Stimulated activated naive CD8-positive, alpha-beta T cell treated with anti-CD3 and anti-CD28 coated beads, Interleukin-15, amount 100 ng/mL, for 72 hours (primary cell): Measurements from ENCODE around the gene KRTAP2-3.
"Not testable (repeated sequence)": the region's sequence is repeated elsewhere in the genome, so short reads cannot be mapped to it uniquely, and the experiment has no call there.

Source experiments
- ATAC-seq: fragments of 150-1000 bp; cut with Tn5 transposase; 2 replicates; pipeline ENCODE4 v1.10.0; 2021; ENCODE audit warnings: mild to moderate bottlenecking, moderate library complexity
- DNase-seq, 2 donors: peaks; one replicate each; pipeline ENCODE4 v3.0.0; 2021 to 2022
- H3K27ac Mint-ChIP-seq, 2 donors: one replicate each; pipeline ENCODE4 v1.8.0; 2022; ENCODE audit warnings: mild to moderate bottlenecking in 2 of 2, mixed read lengths in 2 of 2, moderate library complexity in 2 of 2
- H3K27me3 Mint-ChIP-seq: one replicate; pipeline ENCODE4 v1.8.0; 2022; ENCODE audit warnings: mixed read lengths
- H3K4me1 Mint-ChIP-seq: one replicate; pipeline ENCODE4 v1.8.0; 2022; ENCODE audit warnings: mild to moderate bottlenecking, mixed read lengths
- H3K4me3 Mint-ChIP-seq, 2 donors: one replicate each; pipeline ENCODE4 v1.8.0; 2022; ENCODE audit warnings: mild to moderate bottlenecking in 2 of 2, mixed read lengths in 2 of 2, moderate library complexity in 1 of 2
- H3K9me3 Mint-ChIP-seq, 2 donors: one replicate each; pipeline ENCODE4 v1.8.0; 2022; ENCODE audit warnings: mixed read lengths in 2 of 2

The KRTAP2-3 gene

DNA sequence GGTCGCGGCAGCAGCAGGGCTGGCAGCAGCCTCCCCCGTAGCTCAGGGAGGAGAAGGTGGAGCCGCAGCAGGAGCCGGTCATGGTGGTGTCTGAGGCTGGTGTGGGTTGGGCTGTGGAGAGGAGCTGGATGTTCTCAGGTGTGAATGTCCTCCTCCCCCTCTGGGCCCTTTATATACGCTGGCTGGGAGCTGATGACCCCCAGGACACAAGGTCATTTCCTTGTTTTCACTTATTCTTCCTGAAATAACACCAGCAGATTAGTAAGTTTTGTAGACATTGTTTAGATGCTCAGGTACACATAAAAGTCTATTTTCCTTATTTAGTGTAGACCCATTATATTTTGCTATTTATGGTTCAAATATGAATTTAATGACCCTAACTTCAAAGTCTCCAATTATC, 4.8 kb downstream of the KRTAP2-3 start, which contains the start of gene KRTAP2-2:
Gene KRTAP2-2 (minus strand): TSS at position 101 of the 400 bp plus-strand sequence. CDS start 19 bp downstream, at position 82.
- peaks cover 25% of the 10 kb centered on the region for H3K27me3 Mint-ChIP-seq
- not testable (repeated sequence) for DNase-seq, H3K9me3 Mint-ChIP-seq, H3K4me3 Mint-ChIP-seq, H3K4me1 Mint-ChIP-seq, ATAC-seq, H3K27ac Mint-ChIP-seq

DNA sequence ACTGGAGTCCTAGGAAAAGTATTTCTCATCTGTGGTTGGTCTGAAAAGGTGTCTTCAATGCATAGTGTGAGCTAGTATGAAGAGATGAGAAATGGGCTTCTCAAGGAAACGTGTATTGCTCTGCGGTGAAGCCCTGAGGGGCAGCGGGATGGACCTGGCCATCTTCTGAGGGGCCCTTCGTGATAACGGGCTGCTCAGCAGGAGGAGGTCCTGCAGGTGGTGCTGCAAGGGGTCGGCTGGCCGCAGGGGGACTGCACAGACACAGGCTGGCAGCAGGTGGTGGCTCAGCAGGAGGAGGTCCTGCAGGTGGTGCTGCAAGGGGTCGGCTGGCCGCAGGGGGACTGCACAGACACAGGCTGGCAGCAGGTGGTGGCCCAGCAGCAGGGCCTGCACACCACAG, 5.4 kb downstream of the KRTAP2-3 start:
- not testable (repeated sequence) for H3K9me3 Mint-ChIP-seq, H3K4me3 Mint-ChIP-seq, H3K4me1 Mint-ChIP-seq, DNase-seq, ATAC-seq, H3K27ac Mint-ChIP-seq
- H3K27me3 Mint-ChIP-seq = peaks cover 22% of the 10 kb centered on the region

DNA sequence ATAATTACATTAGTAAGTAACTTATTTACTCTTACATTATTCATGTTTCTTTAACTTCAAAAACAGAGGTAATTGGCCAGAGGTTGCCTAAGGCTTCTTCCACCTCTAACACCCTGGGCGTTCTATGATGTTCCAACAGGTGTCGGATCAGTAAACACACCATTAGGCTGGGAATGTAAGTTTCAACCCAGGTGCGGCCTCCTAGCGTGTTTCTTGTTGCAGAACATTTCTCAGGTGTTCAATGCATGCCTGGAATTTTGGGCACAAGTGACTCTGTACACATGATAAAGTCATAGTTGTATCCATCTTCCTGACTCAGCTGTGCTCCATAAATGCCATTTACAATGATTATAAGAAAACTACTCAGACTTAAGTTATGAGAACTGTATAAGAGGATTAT, 5.9 kb downstream of the KRTAP2-3 start:
- H3K9me3 Mint-ChIP-seq = peaks cover 5 to 6% of the 10 kb centered on the region in 2 donors
- no peak for DNase-seq
- H3K27me3 Mint-ChIP-seq = peaks cover 17% of the 10 kb centered on the region
- no peak overlapping the region for H3K4me3 Mint-ChIP-seq
- H3K27ac Mint-ChIP-seq = no peak overlapping the region
- ATAC-seq = no peak
- H3K4me1 Mint-ChIP-seq = no peaks in the 10 kb centered on the region

DNA sequence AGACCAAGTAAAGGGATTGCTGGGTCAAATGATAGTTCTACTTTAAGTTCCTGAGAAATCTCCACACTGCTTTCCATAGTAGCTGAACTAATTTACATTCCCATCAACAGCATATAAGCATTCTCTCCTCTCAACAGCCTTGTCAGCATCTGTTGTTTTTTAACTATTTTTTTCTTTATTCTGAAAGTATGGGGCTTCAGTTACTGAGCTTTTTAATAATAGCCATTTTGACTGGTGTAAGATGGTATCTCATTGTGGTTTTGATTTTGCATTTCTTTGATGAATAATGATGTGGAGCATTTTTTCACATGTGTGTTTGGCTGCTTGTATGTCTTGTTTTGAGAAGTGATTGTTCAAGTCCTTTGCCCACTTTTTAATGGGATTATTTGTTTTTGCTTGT, 7.3 kb downstream of the KRTAP2-3 start:
- no peak overlapping the region for H3K4me3 Mint-ChIP-seq
- ATAC-seq = no peak
- peaks cover 20% of the 10 kb centered on the region for H3K27me3 Mint-ChIP-seq
- no peak for DNase-seq
- H3K27ac Mint-ChIP-seq = no peak overlapping the region
- no peaks in the 10 kb centered on the region for H3K4me1 Mint-ChIP-seq
- H3K9me3 Mint-ChIP-seq = peaks cover 2 to 4% of the 10 kb centered on the region in 2 donors

DNA sequence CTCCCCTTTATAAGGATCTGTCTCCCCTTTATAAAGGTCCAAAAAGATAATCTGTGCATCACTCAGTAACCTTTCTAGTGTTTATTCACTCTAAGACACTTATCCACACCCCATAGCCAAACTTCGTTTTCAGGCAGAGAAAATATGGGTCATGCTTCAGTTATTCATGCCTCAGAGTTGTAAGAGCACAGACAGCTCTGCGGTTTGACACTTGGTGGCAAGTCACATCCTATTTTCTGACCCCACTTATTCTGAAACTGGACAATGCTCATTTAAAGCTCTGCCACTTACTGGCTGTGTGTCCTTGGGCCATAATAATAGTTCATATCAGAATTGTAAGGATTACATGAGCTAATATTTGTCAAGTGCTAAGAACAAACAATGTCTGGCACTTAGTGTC, 10.8 kb downstream of the KRTAP2-3 start:
- H3K4me3 Mint-ChIP-seq = no peak overlapping the region
- no peak overlapping the region for H3K27ac Mint-ChIP-seq
- H3K4me1 Mint-ChIP-seq = peaks cover 2% of the 10 kb centered on the region
- no peaks in the 10 kb centered on the region for H3K9me3 Mint-ChIP-seq
- ATAC-seq = no peak
- peaks cover 36% of the 10 kb centered on the region for H3K27me3 Mint-ChIP-seq
- DNase-seq = no peak

DNA sequence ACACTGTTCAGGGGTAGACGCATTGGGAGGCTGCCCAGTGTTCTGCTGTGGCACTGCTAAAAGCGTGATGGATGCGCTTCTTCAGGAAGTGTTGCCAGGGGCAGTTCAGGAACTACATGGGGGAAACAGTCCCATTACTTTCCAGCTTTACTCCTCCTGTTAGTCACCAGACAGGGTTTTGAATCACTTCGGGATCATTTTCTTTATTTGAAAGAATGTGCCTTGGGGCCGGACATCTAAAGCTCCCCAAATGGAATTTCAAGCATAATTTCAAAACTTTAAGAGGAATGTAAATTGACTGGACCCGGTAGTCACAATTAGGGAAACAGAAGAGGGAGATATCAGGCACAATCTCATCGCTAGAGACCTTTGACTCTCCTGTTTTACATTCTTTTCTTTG, 11.5 kb downstream of the KRTAP2-3 start:
- DNase-seq (no peak), ATAC-seq (no peak)
- H3K4me3 Mint-ChIP-seq = no peak overlapping the region
- H3K9me3 Mint-ChIP-seq = peaks cover 4% of the 10 kb centered on the region in 2 donors
- no peak overlapping the region for H3K27ac Mint-ChIP-seq
- peaks cover 7% of the 10 kb centered on the region for H3K4me1 Mint-ChIP-seq
- H3K27me3 Mint-ChIP-seq = peaks cover 36% of the 10 kb centered on the region

DNA sequence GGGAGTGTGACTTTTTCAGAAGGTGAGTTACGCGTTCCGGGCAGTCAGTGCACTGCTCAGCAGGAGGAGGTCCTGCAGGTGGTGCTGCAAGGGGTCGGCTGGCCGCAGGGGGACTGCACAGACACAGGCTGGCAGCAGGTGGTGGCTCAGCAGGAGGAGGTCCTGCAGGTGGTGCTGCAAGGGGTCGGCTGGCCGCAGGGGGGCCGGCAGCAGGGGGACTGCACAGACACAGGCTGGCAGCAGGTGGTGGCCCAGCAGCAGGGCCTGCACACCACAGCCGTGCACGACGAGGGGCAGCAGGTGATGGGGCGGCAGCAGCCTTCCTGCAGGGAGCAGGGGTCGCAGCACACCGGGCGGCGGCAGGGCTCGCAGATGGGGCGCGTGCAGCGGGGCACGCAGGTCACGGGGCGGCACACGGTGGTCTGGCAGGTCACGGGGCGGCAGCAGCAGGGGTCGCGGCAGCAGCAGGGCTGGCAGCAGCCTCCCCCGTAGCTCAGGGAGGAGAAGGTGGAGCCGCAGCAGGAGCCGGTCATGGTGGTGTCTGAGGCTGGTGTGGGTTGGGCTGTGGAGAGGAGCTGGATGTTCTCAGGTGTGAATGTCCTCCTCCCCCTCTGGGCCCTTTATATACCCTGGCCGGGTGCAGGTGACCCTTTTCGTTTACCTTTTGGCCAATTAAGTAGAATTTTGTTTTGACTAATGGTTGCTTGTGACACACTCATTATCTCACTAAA, 13.0 kb downstream of the KRTAP2-3 start, which contains the start of gene KRTAP2-1:
Gene KRTAP2-1 (minus strand): TSS at position 582 of the 731 bp plus-strand sequence. CDS start 49 bp downstream, at position 533.
- not testable (repeated sequence) for ATAC-seq, H3K27ac Mint-ChIP-seq, DNase-seq, H3K9me3 Mint-ChIP-seq, H3K4me3 Mint-ChIP-seq, H3K4me1 Mint-ChIP-seq
- H3K27me3 Mint-ChIP-seq = peaks cover 36% of the 10 kb centered on the region

DNA sequence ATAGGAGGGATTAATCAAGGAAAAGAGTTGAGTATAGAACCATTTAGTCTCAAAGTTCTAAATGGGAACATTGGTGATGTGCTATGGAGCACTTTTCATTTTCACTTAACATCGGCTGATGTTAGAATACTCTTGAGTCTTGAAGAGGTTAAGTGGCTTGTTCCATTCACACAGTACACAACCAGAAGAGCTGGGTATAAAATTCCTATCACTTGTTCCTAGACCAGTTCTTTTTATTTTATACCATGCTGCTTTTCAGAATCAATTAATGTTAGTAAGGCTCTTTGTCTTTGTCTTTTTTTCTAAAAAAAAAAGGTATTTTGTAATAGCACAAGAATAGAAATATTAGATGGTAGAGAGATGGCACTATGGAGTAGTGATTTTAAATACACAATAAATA, 17.0 kb downstream of the KRTAP2-3 start:
- no peak for ATAC-seq
- peaks cover 16% of the 10 kb centered on the region for H3K27me3 Mint-ChIP-seq
- no peak for DNase-seq
- no peak overlapping the region for H3K27ac Mint-ChIP-seq
- H3K9me3 Mint-ChIP-seq = peaks cover 6 to 7% of the 10 kb centered on the region in 2 donors
- no peak overlapping the region for H3K4me3 Mint-ChIP-seq
- H3K4me1 Mint-ChIP-seq = peaks cover 7% of the 10 kb centered on the region

DNA sequence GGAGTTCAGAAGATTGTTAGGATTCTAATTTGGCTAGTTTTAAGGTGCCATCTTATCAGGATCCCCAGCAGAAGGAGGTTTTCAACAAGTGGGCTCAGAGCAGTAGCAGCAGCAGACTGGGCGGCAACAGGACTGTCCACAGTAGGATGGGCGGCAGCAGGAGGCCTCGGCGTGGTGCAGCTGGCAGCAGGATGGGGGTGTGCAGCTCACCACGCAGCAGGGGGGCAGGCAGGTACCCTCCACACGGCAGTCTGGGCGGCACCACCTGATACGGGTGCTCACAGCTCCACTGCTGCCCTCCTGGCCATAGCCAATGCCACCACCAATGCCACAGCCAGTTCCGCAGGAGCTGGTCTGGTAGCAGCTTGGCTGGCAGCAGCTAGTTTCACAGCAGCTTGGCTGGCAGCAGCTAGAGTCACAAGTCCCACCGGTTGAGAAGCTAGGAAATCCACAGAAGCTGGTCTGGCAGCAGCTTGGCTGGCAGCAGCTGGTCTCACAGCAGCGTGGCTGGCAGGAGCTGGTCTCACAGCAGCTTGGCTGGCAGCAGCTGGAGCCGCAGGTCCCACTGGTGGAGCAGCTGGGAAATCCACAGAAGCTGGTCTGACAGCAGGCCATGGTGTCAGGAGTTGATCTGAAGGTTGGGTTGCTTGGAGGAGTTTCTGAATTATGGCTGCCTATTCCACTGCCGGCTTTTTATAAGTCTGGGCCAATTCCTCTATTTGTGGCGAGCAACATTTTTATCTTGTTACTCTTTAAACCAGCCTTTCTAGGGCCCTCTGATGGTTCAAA, 18.9 kb downstream of the KRTAP2-3 start, which contains the start of gene KRTAP1-1:
Gene KRTAP1-1 (minus strand): TSS at position 668 of the 789 bp plus-strand sequence. CDS start 53 bp downstream, at position 615.
- H3K4me1 Mint-ChIP-seq, H3K27ac Mint-ChIP-seq, H3K4me3 Mint-ChIP-seq, H3K27me3 Mint-ChIP-seq, DNase-seq, ATAC-seq, H3K9me3 Mint-ChIP-seq: not testable (repeated sequence)

DNA sequence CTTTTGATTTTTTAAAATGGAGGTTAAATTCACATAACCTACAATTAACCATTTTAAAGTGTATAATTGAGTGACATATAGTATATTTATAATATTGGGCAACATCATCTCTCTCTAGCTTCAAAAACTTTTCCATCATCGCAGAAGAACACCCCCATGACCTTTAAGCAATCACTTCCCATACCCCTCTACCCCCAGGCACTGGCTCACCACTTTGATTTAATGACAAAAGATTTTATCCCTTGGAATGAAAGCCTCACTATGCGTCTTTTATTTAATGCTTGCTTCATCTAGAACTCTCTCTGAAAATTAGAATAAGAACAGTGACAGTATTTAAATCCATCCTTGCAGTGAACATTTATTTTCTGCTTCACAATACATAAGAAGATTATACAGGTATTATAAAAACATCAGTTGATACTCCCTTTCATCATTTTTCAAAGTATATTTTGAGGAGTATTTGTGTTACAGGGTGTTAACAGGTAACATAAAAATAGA, 22.0 kb downstream of the KRTAP2-3 start:
- no peak overlapping the region for H3K27ac Mint-ChIP-seq
- no peaks in the 10 kb centered on the region for H3K9me3 Mint-ChIP-seq
- no peaks in the 10 kb centered on the region for H3K4me1 Mint-ChIP-seq
- no peak for DNase-seq
- no peak overlapping the region for H3K4me3 Mint-ChIP-seq
- H3K27me3 Mint-ChIP-seq = no peaks in the 10 kb centered on the region
- ATAC-seq = no peak

DNA sequence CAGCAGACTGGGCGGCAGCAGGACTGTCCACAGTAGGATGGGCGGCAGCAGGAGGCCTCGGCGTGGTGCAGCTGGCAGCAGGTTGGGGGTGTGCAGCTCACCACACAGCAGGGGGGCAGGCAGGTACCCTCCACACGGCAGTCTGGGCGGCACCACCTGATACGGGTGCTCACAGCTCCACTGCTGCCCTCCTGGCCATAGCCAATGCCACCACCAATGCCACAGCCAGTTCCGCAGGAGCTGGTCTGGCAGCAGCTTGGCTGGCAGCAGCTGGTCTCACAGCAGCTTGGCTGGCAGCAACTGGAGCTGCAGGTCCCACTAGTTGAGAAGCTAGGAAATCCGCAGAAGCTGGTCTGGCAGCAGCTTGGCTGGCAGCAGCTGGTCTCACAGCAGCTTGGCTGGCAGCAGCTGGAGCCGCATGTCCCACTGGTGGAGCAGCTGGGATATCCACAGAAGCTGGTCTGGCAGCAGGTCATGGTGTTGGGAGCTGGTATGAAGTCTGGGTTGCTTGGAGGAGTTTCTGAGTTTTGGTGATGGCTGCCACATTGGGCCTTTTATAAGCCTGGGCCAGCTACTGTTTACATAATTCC, 25.5 kb downstream of the KRTAP2-3 start, which contains the start of gene KRTAP1-3:
Gene KRTAP1-3 (minus strand): TSS at position 529 of the 590 bp plus-strand sequence. CDS start 53 bp downstream, at position 476.
- not testable (repeated sequence) for H3K4me3 Mint-ChIP-seq, H3K4me1 Mint-ChIP-seq

DNA sequence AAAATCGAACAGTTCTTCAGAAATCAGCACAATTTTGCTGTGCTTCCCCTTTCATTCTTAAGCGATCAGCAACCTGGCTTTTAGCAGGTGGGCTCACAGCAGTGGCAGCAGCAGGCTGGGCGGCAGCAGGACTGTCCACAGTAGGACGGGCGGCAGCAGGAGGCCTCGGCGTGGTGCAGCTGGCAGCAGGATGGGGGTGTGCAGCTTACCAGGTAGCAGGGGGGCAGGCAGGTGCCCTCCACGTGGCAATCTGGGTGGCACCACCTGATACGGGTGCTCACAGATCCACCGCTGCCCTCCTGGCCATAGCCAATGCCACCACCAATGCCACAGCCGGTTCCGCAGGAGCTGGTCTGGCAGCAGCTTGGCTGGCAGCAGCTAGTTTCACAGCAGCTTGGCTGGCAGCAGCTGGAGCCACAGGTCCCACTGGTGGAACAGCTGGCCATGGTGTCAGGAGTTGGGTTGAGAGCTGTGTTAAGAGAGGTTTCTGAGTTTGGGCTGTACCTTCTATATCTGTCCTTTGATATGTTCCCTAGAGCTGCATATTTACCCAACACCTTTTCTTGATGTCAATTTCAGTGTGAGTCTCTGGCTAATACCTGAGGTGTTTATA, 30.2 kb downstream of the KRTAP2-3 start, which contains the start of gene KRTAP1-4:
Gene KRTAP1-4 (minus strand): TSS at position 563 of the 613 bp plus-strand sequence. CDS start 117 bp downstream, at position 446.
- DNase-seq (no peak), ATAC-seq (no peak)
- H3K4me1 Mint-ChIP-seq = peaks cover 5% of the 10 kb centered on the region
- H3K27me3 Mint-ChIP-seq = no peaks in the 10 kb centered on the region
- H3K9me3 Mint-ChIP-seq = no peaks in the 10 kb centered on the region
- H3K27ac Mint-ChIP-seq = no peak within 1 kb of the TSS
- no peak within 1 kb of the TSS for H3K4me3 Mint-ChIP-seq

More for the DNA sequence above, 25.5 kb downstream of the KRTAP2-3 start, which contains the start of gene KRTAP1-3:
- H3K9me3 Mint-ChIP-seq, H3K27ac Mint-ChIP-seq, DNase-seq, ATAC-seq, H3K27me3 Mint-ChIP-seq: not testable (repeated sequence)

DNA sequence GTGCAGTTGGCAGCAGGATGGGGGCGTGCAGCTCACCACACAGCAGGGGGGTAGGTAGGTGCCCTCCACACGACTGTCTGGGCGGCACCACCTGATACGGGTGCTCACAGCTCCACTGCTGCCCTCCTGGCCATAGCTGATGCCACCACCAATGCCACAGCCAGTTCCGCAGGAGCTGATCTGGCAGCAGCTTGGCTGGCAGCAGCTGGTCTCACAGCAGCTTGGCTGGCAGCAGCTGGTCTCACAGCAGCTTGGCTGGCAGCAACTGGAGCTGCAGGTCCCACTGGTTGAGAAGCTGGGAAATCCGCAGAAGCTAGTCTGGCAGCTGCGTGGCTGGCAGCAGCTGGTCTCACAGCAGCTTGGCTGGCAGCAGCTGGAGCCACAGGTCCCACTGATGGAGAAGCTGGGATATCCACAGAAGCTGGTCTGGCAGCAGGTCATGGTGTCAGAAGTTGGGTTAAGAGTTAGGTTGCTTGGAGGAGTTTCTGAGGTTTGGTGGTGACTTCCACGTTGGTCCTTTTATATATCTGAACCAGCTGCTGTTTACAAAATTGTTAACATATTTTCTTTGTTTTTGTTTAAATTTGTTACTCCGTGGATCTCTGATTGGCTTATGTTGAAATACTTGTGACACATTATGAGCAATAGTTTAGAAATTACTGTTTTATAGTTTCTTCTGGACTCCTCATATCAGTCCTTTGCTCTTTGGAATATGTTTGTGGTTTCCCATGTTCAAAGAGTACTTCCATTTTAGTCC, 33.0 kb downstream of the KRTAP2-3 start, which contains the start of gene KRTAP1-5:
Gene KRTAP1-5 (minus strand): TSS at position 494 of the 757 bp plus-strand sequence. CDS start 53 bp downstream, at position 441.
- Mint-ChIP-seq H3K4me1 (peaks cover 7% of the 10 kb centered on the region), H3K27me3 (no peaks in the 10 kb centered on the region), H3K9me3 (no peaks in the 10 kb centered on the region), H3K27ac (no peak within 1 kb of the TSS), H3K4me3 (no peak within 1 kb of the TSS)
- no peak for DNase-seq
- no peak for ATAC-seq

DNA sequence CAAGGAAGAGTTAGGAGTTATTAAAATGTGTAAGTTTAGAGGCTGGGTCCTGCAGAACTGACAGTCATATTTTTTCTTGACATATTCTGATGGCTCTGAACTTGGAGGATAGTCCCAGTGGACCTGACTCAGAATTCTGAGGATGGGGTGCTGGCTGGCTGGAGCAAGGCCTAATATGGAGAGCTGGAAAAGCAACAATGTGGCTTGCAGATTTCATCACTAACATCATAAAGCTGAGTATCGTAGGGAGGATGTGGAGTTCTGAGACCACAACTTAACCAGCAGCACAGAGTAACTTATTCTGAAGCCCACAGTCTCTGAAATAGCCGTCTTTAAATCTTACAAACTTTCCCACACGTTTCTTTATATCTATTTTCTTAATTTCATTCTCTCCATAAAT, 35.2 kb downstream of the KRTAP2-3 start:
- Mint-ChIP-seq H3K27me3 (no peaks in the 10 kb centered on the region), H3K9me3 (no peaks in the 10 kb centered on the region), H3K4me3 (no peak overlapping the region), H3K27ac (no peak overlapping the region), H3K4me1 (peaks cover 7% of the 10 kb centered on the region)
- DNase-seq (no peak), ATAC-seq (no peak)
